Fibroblast of lung (primary cell): ENCODE data around the gene SLC35F3. TPM values are rescaled to one million over a fixed set of nuclear protein-coding genes. Genes with fewer than 3 reads are reported as not detected.

Experiments
- DNase-seq, 2 donors: peaks; one replicate each; pipeline versions ENCODE4 v3.0.0 to v3.0.0-alpha.2; 2010; ENCODE audit warnings: low read depth in 2 of 2
- H2AFZ ChIP-seq: 2 replicates; pipeline ENCODE4 v1.5.1; 2012; ENCODE audit warnings: low read length, control low read depth, inconsistent platforms
- H3K27ac ChIP-seq: 2 replicates; pipeline ENCODE4 v1.5.1; 2011; ENCODE audit warnings: low read length, control low read depth; ENCODE audit not compliant: insufficient read depth
- H3K27me3 ChIP-seq: 2 replicates; pipeline ENCODE4 v1.5.1; 2011; ENCODE audit warnings: mild to moderate bottlenecking, low read length; ENCODE audit not compliant: control insufficient read depth, insufficient read depth
- H3K36me3 ChIP-seq: 2 replicates; pipeline ENCODE4 v1.5.1; 2011; ENCODE audit warnings: low read length; ENCODE audit not compliant: control insufficient read depth, insufficient read depth
- H3K4me1 ChIP-seq: 2 replicates; pipeline ENCODE4 v1.5.1; 2011; ENCODE audit warnings: low read length; ENCODE audit not compliant: control insufficient read depth, insufficient read depth; ENCODE audit errors: extremely low read depth
- H3K4me2 ChIP-seq: 2 replicates; pipeline ENCODE4 v1.5.1; 2011; ENCODE audit warnings: low read length, control low read depth; ENCODE audit not compliant: insufficient read depth; ENCODE audit errors: extremely low read depth
- H3K4me3 ChIP-seq, 4 experiments: fragments of 200-600 bp in 1 of 4; sonication (generic) in 1 of 4; replicated peaks in 1 of 4; 2 replicates each; pipeline ENCODE4 v1.5.1; 2011 to 2016; ENCODE audit warnings: low read length in 4 of 4, low read depth in 3 of 4, mild to moderate bottlenecking in 3 of 4, control low read depth in 2 of 4, inconsistent platforms in 1 of 4, mixed read lengths in 1 of 4; ENCODE audit not compliant: insufficient read depth in 1 of 4; ENCODE audit errors: control extremely low read depth in 1 of 4
- H3K79me2 ChIP-seq: 2 replicates; pipeline ENCODE4 v1.5.1; 2012; ENCODE audit warnings: mild to moderate bottlenecking, low read length, inconsistent platforms; ENCODE audit not compliant: control insufficient read depth, insufficient read depth
- H3K9ac ChIP-seq: 2 replicates; pipeline ENCODE4 v1.5.1; 2011; ENCODE audit warnings: mild to moderate bottlenecking, low read length, control low read depth; ENCODE audit not compliant: insufficient read depth
- H3K9me3 ChIP-seq: 2 replicates; pipeline ENCODE4 v1.5.1; 2012; ENCODE audit warnings: low read depth, low read length; ENCODE audit not compliant: control insufficient read depth, insufficient read depth
- H4K20me1 ChIP-seq: 2 replicates; pipeline ENCODE4 v1.5.1; 2011; ENCODE audit warnings: low read length; ENCODE audit not compliant: control insufficient read depth, insufficient read depth; ENCODE audit errors: extremely low read depth
- EZH2 ChIP-seq: IDR thresholded peaks from 2 replicates; pipeline ENCODE4 v1.5.1; 2012; ENCODE audit warnings: low read length, control low read depth, mild to moderate bottlenecking; ENCODE audit errors: missing control alignments
- polyA plus RNA-seq, 2 donors: library from polyadenylated mRNA; depleted of rRNA in 1 of 2; stranded (reverse) in 1 of 2; unstranded in 1 of 2; fragments of >200 nt; gene quantifications; 2 replicates each; pipeline ENCODE4 v1.2.1, GENCODE V29; 2011 to 2012; ENCODE audit warnings: missing spikeins in 1 of 2
- total RNA-seq: library from RNA; depleted of rRNA; stranded (reverse); fragments of >200 nt; gene quantifications from 2 replicates; pipeline ENCODE4 v1.2.1, GENCODE V29; 2014
- TF ChIP-seq, protein P1 (sequence below), 2 donors: IDR thresholded peaks in 1 of 2; conservative IDR thresholded peaks in 1 of 2; 1 replicate in 1 of 2; 2 replicates in 1 of 2; pipeline ENCODE4 v1.5.1; 2011 to 2012; ENCODE audit warnings: low read length in 2 of 2, control low read depth in 1 of 2, inconsistent platforms in 1 of 2, low read depth in 1 of 2, mild to moderate bottlenecking in 1 of 2

Gene SLC35F3
- total and polyA plus RNA-seq, 2 donors (not counting 1 experiment from before 2014, with no cell fraction given), result not detected

DNA sequence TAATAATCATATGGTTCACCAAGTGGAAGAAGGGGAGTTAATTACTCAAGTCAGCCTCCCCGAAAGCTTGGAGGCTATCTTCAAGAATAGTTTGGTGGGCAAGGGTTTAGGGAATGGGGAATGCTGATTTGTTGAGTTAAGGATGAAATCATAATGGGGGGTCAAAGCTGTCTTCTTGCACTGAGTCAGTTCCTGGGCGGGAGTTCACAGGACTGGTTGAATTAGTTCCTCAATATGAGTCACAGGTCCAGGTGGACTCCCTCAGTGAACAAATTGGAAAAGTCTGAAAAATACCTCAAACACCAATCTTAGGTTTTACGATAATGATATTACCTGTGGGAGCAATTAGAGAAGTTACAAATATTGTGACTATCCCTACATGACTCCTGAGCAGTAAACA, 353.6 kb downstream of the SLC35F3 start:
- Histone ChIP-seq H3K4me1 (no peaks in the 10 kb centered on the region), H4K20me1 (no peaks in the 10 kb centered on the region), H3K79me2 (no peaks in the 10 kb centered on the region), H3K4me2 (no peak overlapping the region), H3K4me3 (no peak overlapping the region), H3K9ac (no peak overlapping the region), H3K9me3 (no peaks in the 10 kb centered on the region), H2AFZ (no peak overlapping the region), H3K36me3 (no peaks in the 10 kb centered on the region), H3K27ac (no peak overlapping the region), H3K27me3 (no peaks in the 10 kb centered on the region)
- peak in 1 of 2 donors; percentile 17 for DNase-seq
- TF ChIP-seq, protein P1, sequence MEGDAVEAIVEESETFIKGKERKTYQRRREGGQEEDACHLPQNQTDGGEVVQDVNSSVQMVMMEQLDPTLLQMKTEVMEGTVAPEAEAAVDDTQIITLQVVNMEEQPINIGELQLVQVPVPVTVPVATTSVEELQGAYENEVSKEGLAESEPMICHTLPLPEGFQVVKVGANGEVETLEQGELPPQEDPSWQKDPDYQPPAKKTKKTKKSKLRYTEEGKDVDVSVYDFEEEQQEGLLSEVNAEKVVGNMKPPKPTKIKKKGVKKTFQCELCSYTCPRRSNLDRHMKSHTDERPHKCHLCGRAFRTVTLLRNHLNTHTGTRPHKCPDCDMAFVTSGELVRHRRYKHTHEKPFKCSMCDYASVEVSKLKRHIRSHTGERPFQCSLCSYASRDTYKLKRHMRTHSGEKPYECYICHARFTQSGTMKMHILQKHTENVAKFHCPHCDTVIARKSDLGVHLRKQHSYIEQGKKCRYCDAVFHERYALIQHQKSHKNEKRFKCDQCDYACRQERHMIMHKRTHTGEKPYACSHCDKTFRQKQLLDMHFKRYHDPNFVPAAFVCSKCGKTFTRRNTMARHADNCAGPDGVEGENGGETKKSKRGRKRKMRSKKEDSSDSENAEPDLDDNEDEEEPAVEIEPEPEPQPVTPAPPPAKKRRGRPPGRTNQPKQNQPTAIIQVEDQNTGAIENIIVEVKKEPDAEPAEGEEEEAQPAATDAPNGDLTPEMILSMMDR (conservative IDR thresholded peaks at IDR 0.05 in 1 of 2, IDR thresholded peaks at IDR 0.05 in 1 of 2; ENCODE audit: low read depth in 1 of 2, low read length in 2 of 2), result no peak
- TF ChIP-seq EZH2, result no peak

GRCh38 chr1:234260578-234260977, 356.1 kb downstream of the SLC35F3 start:
- no peak overlapping the region for H2AFZ ChIP-seq
- no peak overlapping the region for H3K27ac ChIP-seq
- H3K79me2 ChIP-seq, result no peaks in the 10 kb centered on the region
- no peaks in the 10 kb centered on the region for H3K9me3 ChIP-seq
- H4K20me1 ChIP-seq, result no peaks in the 10 kb centered on the region
- H3K4me3 ChIP-seq, result no peak overlapping the region
- H3K4me1 ChIP-seq, result no peaks in the 10 kb centered on the region
- no peaks in the 10 kb centered on the region for H3K36me3 ChIP-seq
- no peak overlapping the region for H3K9ac ChIP-seq
- no peaks in the 10 kb centered on the region for H3K27me3 ChIP-seq
- peak in 1 of 2 donors; percentile 43 for DNase-seq
- H3K4me2 ChIP-seq, result no peak overlapping the region
- TF ChIP-seq, protein P1 (conservative IDR thresholded peaks at IDR 0.05 in 1 of 2, IDR thresholded peaks at IDR 0.05 in 1 of 2; ENCODE audit: low read depth in 1 of 2, low read length in 2 of 2), result no peak
- TF ChIP-seq EZH2, result no peak

DNA sequence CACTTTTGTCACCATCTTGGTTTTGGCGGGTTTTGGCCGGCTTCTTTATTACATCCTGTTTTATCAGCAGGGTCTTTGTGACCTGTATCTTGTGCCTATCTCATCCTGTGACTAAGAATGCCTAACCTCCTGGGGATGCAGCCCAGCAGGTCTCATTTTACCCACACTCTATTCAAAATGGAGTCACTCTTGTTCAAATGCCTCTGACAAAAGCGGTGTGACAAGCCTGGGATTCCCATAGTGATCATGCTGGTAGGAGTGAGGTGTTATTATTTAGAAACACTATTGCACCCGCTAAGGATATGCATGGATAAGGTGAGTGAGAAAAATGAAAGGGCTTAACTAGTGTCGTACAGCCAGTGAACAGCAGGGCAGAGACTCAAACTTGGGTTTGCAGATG, 357.1 kb downstream of the SLC35F3 start:
- H3K4me2 ChIP-seq, result no peak overlapping the region
- no peak overlapping the region for H3K9ac ChIP-seq
- DNase-seq, result no peak
- TF ChIP-seq, protein P1 (conservative IDR thresholded peaks at IDR 0.05 in 1 of 2, IDR thresholded peaks at IDR 0.05 in 1 of 2; ENCODE audit: low read depth in 1 of 2, low read length in 2 of 2), result no peak
- TF ChIP-seq EZH2, result no peak
- H3K27ac ChIP-seq, result no peak overlapping the region
- no peaks in the 10 kb centered on the region for H3K27me3 ChIP-seq
- H3K9me3 ChIP-seq, result no peaks in the 10 kb centered on the region
- no peak overlapping the region for H2AFZ ChIP-seq
- H3K36me3 ChIP-seq, result no peaks in the 10 kb centered on the region
- H3K4me1 ChIP-seq, result no peaks in the 10 kb centered on the region
- no peaks in the 10 kb centered on the region for H3K79me2 ChIP-seq
- H3K4me3 ChIP-seq, result no peak overlapping the region
- no peaks in the 10 kb centered on the region for H4K20me1 ChIP-seq
